GM04504 (cell line): ENCODE data around the gene HSP90AB1.

Source experiments
- DNase-seq: peaks from one replicate; pipeline ENCODE4 v3.0.0-alpha.2; 2012; ENCODE audit warnings: low read depth

Gene HSP90AB1

DNA sequence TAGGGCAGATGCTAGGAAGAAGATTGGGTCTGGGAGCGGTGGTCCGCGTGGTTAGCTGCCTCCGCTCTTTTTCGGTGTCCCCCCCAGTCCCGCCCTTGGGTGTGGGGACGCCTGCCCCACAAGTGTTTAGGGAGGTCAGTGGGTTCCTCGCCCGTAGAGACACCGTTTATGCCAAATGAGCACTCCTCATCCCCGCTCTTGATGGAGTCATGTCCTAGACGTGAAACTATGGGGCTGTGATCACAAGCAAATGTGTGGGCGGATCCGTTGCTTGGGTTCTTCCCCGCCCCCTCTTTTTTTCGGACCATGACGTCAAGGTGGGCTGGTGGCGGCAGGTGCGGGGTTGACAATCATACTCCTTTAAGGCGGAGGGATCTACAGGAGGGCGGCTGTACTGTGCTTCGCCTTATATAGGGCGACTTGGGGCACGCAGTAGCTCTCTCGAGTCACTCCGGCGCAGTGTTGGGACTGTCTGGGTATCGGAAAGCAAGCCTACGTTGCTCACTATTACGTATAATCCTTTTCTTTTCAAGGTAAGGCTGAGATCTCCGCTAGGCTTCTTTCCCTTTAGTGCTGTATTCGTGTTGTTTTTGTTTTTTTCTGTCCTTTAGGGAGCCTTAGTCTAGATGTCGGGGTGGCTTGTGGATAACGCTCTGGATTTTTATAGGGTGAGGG is at the start of gene HSP90AB1:
Gene HSP90AB1, plus strand, starts transcription at position 439 of the 675 bp plus-strand sequence. CDS start 1,529 bp downstream, outside the sequence.
- DNase-seq, result peak; percentile 92

DNA sequence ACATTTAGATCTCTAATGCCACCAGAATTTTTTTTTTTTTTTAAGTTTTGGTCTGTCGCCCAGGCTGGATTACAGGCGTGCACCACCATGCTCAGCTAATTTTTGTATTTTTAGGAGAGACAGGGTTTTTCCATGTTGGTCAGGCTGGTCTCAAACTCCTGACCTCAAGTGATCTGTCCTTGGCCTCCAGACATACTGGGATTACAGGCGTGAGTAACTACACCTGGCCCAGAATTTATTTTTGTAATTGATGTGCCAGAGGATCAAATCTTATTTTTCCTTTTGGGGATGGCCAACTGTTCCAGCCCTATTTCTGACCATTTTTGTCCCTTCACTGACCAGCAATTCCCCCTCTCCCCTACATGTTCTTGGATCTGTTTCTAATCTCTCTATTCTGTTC is 48.2 kb upstream of the HSP90AB1 start:
- no peak for DNase-seq

- no peak for DNase-seq
Measured at GRCh38 chr6:44199883-44200282, 47.0 kb upstream of the HSP90AB1 start.

- DNase-seq, result no peak
Measured at GRCh38 chr6:44201200-44201599, 45.7 kb upstream of the HSP90AB1 start.

DNA sequence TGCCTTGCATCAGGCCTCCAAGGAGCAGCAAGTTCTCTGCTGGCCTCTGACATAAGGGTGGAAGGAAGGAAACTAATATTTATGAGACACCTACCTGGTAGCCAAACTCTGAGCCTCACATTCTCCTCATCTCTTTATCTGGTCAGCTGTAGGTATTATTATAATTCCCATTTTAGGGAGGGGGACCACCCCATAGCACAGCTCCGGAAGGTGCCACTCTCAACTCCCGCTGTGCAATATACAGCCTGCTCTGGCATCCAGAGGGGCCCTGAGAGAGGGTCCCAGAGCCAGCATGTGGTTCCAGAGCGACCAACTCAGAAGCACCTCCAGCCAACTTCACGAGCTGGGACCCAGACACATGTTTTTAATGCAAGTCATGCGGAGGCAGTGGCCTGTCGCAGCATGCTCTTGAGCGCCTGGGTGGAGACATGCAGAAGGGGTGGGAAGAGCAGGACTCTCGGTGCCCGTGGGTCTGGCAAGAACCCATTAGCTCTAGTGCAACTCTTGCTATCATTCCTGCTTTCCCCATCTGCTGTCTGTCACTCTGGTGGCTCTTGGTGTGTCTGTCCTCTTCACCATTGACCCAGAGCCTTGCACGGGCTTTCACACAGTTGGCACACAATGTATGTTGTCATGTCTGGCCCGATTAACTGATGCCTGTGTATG is 45.1 kb upstream of the HSP90AB1 start:
- DNase-seq, result no peak

- DNase-seq, result no peak
Measured at GRCh38 chr6:44202332-44202971, 44.4 kb upstream of the HSP90AB1 start.

- DNase-seq, result no peak
Measured at GRCh38 chr6:44202972-44203750, 43.7 kb upstream of the HSP90AB1 start.

- no peak for DNase-seq
Measured at GRCh38 chr6:44203955-44204354, 42.9 kb upstream of the HSP90AB1 start.

DNA sequence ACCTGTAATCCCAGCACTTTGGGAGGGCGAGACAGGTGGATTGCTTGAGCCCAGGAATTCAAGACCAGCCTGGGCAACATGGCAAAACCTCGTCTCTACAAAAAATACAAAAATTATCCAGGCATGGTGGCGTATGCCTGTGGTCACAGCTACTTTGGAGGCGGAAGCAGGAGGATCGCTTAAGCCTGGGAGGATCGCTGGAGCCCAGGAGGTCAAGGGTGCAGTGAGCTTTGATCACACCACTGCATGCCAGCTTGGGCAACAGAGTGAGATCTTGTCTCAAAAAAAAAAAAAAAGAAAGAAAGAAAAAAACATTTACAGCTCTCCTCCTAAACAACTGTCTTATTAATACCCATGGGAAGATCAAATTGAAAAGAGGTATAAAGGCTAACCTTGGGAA is 38.9 kb upstream of the HSP90AB1 start:
- DNase-seq, result no peak

GRCh38 chr6:44211284-44211683 is 35.6 kb upstream of the HSP90AB1 start:
- DNase-seq, result no peak

GRCh38 chr6:44214307-44214706 is 32.6 kb upstream of the HSP90AB1 start:
- DNase-seq, result no peak

DNA sequence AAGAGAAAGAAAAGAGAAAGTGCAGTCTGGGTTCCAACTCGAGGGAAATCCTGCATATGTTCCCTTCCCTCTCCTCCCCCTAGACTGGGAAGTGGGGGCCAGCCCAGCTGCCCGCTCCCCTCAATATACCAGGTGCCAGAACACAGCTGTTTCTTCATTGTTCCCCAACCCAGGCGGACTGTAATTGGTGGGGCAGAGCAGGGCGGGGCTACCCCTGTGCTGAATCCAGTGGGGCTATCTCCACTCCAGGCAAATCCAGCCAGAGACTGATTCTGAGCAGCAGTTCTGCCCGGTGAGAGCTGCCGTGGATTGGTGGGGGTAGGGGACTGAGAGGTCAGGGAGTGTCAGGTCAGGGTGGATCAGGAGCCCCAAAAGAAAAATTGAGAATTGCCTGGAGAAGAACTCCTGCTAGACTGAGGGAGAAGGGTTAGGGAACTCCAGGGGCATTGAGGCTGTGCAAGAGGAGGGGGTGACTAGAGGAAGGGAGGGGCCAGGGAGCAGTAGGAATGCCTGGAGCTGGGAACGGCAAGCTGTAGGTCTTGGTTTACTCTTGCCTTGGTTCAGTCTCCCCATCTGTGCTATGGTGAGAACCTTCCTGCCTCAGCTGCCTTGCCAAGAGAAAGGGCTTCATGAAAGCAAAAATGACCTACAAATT is 30.1 kb upstream of the HSP90AB1 start, which contains the start of gene MYMX:
Gene MYMX, plus strand, starts transcription at position 250 of the 655 bp plus-strand sequence. CDS start 546 bp downstream, outside the sequence.
- no peak for DNase-seq

DNA sequence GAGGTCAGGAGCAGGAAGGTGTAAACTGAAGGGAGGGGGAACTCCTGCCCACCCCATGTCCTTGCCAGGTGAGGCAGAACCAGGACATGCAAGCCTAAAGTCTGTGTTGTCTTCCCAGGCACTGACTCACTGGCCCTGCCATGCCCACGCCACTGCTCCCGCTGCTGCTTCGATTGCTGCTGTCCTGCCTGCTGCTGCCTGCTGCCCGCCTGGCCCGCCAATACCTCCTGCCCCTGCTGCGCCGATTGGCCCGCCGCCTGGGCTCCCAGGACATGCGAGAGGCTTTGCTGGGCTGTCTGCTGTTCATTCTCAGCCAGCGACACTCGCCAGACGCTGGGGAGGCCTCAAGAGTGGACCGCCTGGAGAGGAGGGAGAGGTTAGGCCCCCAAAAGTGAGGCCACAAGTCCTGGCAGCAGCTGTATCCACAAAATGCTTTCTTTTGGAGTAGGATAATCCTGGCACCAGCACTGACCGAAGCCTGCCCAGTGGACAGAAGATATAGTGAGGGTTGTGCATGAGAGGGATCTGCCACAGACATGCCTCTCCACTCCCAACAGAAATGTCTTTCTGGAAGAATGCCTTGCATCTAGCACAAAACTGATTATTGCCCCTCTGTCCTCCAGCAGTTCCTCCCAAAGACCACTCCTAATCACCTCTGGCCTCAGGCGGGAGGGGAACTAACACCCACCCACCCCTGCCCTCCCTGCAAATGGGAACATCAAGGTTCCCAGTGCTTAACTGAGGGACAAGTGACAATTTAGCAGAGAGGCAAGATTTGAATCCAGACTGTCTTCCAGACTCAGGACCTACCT is 29.4 kb upstream of the HSP90AB1 start:
- DNase-seq, result no peak

DNA sequence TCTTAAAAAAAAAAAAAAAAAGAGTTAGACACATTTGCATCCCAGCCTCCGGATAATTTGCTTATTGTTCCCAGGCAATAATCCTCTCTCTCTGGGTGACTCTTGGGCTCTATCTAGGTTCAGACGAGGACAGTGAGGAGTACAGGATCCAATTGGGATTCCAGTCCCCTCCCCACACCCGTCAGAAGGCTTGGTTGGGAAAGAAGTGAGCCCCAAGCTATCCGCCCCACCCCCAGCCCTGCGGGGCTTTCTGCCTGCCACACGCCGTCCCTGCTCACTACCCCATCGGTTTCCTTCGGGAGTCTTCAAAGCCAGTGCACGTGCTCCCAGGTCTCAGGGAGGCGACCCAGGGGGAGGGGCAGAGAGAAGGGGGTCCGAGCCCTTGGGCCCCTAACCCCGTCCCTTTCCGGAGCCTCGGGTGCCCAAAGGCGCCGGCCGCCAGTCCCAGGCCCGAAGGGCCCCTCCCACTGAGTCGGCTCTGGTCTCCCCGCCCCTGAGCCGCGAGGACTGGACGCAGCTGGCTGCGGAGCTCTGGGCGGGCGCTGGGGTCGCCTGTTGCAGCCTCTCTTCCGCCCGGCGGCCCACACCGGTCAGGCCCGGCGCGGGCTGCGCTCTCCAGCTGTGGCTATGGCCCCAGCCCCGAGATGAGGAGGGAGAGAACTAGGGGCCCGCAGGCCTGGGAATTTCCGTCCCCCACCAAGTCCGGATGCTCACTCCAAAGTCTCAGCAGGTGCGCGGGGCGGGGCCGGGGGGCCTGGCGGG is 27.7 kb upstream of the HSP90AB1 start:
- no peak for DNase-seq

DNA sequence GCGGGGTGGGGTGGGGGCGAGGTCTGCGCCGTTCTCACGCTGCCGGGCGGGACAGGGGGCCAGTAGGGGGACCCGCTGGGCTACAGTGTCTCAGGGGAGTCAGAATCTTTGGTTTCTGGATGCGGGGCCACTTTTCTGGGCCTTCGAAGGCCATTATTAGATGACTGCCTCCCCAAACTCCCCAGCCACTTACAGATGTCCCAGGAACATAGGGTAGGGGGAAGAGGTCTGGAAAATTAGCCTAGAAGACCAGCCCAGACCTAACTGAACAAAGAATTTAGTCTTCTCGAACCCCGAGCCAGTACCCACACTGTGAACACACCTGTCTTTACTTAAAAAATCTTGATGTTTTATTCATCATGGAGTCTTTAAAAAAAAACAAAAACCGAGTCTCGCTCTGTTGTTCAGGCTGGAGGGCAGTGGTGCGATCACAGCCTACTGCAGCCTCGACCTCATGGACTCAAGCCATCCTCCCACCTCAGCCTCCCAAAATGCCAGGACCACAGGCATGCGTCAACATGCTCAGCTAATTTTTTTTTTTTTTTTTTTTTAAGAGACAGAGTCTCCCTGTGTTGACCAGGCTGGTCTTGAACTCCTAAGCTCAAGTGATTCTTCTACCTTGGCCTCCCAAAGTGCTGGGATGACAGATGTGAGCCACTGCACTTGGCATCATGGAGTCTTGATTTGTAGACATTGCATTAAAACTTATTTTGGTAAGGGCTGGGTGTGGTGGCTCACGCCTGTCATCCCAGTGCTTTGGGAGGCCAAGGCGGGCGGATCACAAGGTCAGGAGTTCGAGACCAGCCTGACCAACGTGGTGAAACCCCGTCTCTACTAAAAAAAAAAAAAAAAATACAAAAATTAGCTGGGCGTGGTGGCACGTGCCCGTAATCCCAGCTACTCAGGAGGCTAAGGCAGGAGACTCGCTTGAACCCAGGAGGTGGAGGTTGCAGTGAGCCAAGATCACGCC is 26.8 kb upstream of the HSP90AB1 start:
- DNase-seq, result no peak

DNA sequence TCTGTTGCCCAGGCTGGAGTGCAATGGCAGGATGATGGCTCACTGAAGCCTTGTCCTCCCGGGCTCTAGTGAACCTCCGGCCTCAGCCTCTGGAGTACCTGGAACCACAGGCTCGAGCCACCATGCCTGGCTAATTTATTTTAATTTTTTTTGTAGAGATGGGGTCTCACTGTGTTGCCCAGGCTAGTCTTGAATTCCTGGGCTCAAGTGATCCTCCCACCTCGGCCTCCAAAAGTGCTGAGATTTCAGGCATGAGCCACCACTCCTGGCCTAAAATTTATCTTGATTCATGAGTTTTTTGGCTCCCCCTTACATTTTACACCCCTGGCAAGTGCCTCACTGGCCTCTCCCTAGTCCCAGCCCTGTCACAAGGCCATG is 26.0 kb upstream of the HSP90AB1 start:
- no peak for DNase-seq

DNA sequence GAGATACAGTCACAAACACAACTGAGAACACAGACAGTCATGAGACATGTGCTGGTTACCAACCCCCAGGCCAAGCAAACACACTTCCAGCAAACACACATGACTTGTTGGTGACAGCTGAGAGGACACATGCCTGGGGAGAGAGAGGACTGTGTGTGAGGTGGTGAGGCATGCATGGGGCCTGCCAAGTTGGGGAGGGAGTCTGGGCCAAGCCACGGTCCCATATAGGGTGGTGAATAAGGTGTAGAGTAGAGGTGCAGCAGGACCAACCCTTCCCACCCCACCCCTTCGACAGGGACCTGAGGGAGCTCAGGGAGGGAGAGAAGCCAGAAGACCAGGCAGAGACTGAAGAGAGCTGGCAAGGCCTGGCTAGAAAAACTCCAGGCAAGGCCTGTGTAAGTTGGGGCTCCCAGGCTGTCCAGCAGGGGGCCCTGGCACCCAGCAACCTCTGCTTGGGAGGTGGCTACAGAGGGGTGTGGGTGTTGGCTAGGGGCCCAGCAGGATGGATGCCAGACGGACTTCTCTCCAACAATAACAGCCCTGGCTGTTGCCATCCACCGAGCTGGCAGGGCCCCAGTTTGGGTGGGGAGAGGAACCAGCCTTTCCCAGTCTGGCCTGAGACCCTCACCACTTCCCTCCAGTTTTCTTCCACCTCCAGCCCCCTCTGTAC is 25.5 kb upstream of the HSP90AB1 start:
- DNase-seq, result no peak

GRCh38 chr6:44221961-44222335 is 25.0 kb upstream of the HSP90AB1 start:
- DNase-seq, result no peak
